C4-2B (cell line): Measurements from ENCODE around the gene DOCK9.

Source experiments
- H3K27ac ChIP-seq: fragments of 450-650 bp; 2 replicates; pipeline ENCODE4 v1.5.1; 2017
- CTCF ChIP-seq: fragments of 450-650 bp; conservative IDR thresholded peaks from 2 replicates; pipeline ENCODE4 v1.5.1; 2017; ENCODE audit warnings: mild to moderate bottlenecking
- ZFX ChIP-seq: fragments of 450-650 bp; IDR thresholded peaks from 2 replicates; pipeline ENCODE4 v1.6.1; 2017

DOCK9 gene

DNA sequence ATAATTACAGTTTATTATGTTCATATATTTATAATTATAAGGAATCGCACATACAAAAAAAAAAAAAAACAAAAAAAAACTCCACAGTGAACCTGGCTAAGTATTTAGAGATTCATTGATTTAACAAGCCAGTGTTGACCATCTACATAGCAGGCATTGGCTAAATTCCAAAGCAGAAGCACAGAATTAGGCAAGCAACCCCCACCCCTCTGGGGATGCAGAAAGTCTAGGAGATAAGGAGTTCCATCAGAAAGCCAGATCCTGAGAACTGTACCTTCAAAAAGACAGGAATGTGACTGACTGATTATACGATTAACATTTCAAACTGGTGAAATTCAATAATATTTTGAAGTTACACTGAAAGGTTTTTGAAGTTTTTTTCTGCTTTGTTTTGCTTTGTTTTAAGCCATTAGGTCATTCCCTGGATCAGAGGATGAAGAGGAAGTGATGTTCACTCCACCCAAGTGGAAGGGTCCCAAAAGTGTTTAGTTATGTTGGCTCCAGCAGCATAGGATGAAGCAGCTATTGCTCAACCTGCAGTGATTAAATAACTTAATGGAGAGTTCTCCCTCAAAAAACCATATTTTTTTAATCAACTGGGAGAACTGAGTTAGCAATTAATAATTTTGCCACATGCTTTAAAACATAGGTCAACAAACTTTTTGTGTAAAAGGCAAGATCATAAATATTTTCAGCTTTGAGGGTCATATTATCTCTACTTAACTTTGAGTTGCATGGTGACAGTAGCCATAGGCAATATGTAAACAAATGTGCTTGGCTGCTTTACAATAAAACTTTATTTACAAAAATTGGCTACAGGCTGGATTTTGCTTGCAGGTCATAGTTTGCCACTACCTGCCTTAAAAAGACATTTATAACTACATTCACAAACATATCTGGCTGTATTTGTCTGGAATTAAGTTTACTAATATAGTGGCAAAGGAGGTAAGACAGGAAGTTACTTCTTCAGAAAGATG lies 49.6 kb downstream of the DOCK9 start:
- no peak for TF ChIP-seq ZFX
- TF ChIP-seq CTCF = no peak
- H3K27ac ChIP-seq = no peak overlapping the region

DNA sequence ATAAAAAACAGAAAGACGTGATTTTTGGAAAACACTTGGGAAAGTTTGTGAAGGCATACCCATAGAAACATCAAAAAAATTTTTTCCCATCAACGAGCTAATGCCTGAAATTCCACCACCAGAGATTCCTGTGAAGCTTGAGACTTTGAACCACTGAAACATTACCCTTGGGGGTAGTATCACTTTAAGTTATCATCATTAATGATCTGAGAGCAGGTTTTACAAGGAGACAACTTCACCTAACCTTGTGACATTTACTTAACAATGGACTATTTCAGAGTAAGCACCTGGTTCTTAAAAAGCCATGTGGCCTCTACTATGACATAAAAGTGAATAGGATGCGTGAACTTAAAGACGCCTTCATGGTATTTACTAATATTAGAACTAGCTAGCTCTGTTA lies 51.9 kb downstream of the DOCK9 start:
- TF ChIP-seq CTCF (no peak), ZFX (no peak)
- no peak overlapping the region for H3K27ac ChIP-seq

GRCh38 chr13:98923641-98924397 lies 54.0 kb downstream of the DOCK9 start:
- TF ChIP-seq CTCF (no peak), ZFX (no peak)
- H3K27ac ChIP-seq = no peak overlapping the region

GRCh38 chr13:98922306-98922705 lies 55.6 kb downstream of the DOCK9 start:
- TF ChIP-seq CTCF = no peak
- TF ChIP-seq ZFX = no peak
- H3K27ac ChIP-seq = no peak overlapping the region

- H3K27ac ChIP-seq = no peak overlapping the region
- TF ChIP-seq ZFX = no peak
- TF ChIP-seq CTCF = no peak
These were observed 56.1 kb downstream of the DOCK9 start for GRCh38 chr13:98921786-98922185.

DNA sequence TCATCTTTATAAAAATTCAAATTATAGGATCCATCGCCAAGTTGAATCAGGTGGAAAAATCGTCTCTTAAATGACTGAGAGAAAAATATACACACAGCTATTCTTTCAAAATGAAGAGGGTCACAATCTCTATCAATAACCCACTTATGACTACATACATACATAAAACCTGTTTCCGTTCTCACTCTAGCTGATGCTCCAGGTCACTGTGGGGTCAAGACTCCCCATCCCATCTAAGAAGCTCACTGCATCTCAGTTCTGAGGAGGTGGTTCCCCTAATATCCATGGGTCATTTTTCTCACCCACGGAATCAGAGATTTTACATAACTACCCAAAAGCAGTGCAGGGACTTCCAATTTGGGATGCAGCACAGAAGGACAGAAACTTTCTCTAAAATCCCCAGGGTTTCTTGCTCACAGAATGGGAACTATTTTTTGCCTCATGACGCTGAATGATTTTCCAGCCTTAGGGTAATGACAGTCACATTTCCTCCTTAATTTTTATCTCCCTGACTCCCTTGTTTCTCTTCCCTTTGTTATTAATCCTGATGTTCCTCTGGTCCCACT lies 56.8 kb downstream of the DOCK9 start:
- TF ChIP-seq CTCF (no peak), ZFX (no peak)
- no peak overlapping the region for H3K27ac ChIP-seq

DNA sequence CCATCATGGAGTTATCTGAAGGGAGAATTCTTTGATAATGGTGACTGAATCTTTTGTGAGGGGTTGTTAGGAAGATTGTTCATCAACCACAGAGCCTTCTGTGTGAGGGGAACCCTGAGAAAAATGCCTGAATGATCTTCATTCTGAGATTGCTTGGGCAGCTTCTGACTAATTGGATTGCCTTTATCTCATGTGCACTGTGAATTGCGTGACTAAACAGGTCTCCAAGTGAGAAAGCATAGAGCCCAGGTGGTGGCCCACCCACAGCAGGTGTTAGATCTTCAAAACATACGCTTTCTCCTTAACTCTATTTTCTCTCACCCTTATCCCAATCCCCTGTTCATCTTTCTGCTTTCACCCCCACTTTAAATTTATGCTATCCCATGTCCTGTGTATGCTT lies 58.3 kb downstream of the DOCK9 start:
- no peak overlapping the region for H3K27ac ChIP-seq
- TF ChIP-seq CTCF = no peak
- TF ChIP-seq ZFX = no peak
